Thyroid gland (tissue), 4 donors: Measurements from ENCODE around the gene BUB1B. TPM values are rescaled to one million over a fixed set of nuclear protein-coding genes. Genes with fewer than 3 reads are reported as not detected.
A peak's percentile ranks its signal among the peaks of the same experiment; 100 is the strongest.

ENCODE experiments used
- DNase-seq, 2 donors: peaks; one replicate each; pipeline ENCODE4 v3.0.0-alpha.2; 2019
- H3K27ac ChIP-seq, 3 donors: fragments of 200-600 bp; sonication (generic); 1 replicate in 2 of 3; 2 replicates in 1 of 3; pipeline ENCODE4 v1.5.1; 2016 to 2019; ENCODE audit warnings: mild to moderate bottlenecking in 1 of 3, moderate library complexity in 1 of 3
- H3K27me3 ChIP-seq: fragments of 200-600 bp; sonication (generic); one replicate; pipeline ENCODE4 v1.5.1; 2019
- H3K36me3 ChIP-seq, 2 donors: fragments of 200-600 bp; sonication (generic); one replicate each; pipeline ENCODE4 v1.5.1; 2016 to 2019
- H3K4me1 ChIP-seq, 2 donors: fragments of 200-600 bp; sonication (generic); one replicate each; pipeline ENCODE4 v1.5.1; 2017 to 2019
- H3K4me3 ChIP-seq, 3 donors: fragments of 200-600 bp; sonication (generic); replicated peaks in 1 of 3; 1 replicate in 2 of 3; 2 replicates in 1 of 3; pipeline ENCODE4 v1.5.1; 2016; ENCODE audit warnings: mild to moderate bottlenecking in 1 of 3
- H3K9me3 ChIP-seq: fragments of 200-600 bp; sonication (generic); one replicate; pipeline ENCODE4 v1.5.1; 2017
- POLR2A ChIP-seq, 2 donors: fragments of 450-650 bp; IDR thresholded peaks; one replicate each; pipeline ENCODE4 v1.6.1; 2017; ENCODE audit warnings: antibody characterized with exemption in 2 of 2, mild to moderate bottlenecking in 2 of 2, moderate library complexity in 1 of 2
- WGBS, 2 donors: methylation state at CpG; one replicate each; pipeline ENCODE4 v1.1.5; 2017; 5-methylcytosine and 5-hydroxymethylcytosine counted together
- intact Hi-C: fragments of 100-400 bp; cut with DNase I; formaldehyde crosslinking; loops from one replicate; pipeline ENCODE4 v1.15.1; 2023
- total RNA-seq, 4 donors: library from RNA; depleted of rRNA; stranded (reverse); fragments of >200 nt; gene quantifications; one replicate each; pipeline ENCODE4 v1.2.3, GENCODE V29; 2016
- TF ChIP-seq, protein P1 (sequence below), 6 experiments: fragments of 200-600 bp in 3 of 6; fragments of 450-650 bp in 3 of 6; sonication (generic) in 3 of 6; IDR thresholded peaks; one replicate each; pipeline ENCODE4 v1.5.1; 2016 to 2019; ENCODE audit warnings: antibody characterized with exemption in 6 of 6, mild to moderate bottlenecking in 2 of 6, inconsistent platforms in 1 of 6, moderate library complexity in 1 of 6

The BUB1B gene
- total RNA-seq, 4 donors from 2014 or later, result 0.20 to 3.7 (median 1.4) TPM

DNA sequence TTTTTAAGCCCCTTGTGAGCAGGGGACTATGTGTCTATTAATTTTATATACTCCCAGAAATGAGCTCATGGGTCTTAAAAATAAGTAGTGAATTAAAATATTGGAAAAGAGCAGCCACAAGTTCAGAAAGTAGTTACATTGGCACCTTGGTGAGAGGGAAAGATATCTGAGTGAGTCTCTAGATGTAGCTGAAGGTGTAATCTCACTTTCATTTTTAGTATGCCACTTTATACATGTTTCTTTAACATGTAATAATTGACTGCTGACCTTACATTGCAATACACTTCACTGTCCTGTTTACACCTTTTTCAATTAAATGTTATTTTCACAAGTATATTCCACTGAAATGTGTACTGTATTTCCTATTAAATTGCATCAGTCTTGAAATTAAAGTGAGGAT, 65.9 kb downstream of the BUB1B start:
- Histone ChIP-seq H3K36me3 (no peaks in the 10 kb centered on the region), H3K27ac (no peak overlapping the region), H3K9me3 (no peaks in the 10 kb centered on the region), H3K4me1 (peaks cover 0 to 3% of the 10 kb centered on the region in 2 donors), H3K27me3 (no peaks in the 10 kb centered on the region), H3K4me3 (no peak overlapping the region)
- no peak for TF ChIP-seq POLR2A (IDR thresholded peaks at IDR 0.05)
- TF ChIP-seq, protein P1, sequence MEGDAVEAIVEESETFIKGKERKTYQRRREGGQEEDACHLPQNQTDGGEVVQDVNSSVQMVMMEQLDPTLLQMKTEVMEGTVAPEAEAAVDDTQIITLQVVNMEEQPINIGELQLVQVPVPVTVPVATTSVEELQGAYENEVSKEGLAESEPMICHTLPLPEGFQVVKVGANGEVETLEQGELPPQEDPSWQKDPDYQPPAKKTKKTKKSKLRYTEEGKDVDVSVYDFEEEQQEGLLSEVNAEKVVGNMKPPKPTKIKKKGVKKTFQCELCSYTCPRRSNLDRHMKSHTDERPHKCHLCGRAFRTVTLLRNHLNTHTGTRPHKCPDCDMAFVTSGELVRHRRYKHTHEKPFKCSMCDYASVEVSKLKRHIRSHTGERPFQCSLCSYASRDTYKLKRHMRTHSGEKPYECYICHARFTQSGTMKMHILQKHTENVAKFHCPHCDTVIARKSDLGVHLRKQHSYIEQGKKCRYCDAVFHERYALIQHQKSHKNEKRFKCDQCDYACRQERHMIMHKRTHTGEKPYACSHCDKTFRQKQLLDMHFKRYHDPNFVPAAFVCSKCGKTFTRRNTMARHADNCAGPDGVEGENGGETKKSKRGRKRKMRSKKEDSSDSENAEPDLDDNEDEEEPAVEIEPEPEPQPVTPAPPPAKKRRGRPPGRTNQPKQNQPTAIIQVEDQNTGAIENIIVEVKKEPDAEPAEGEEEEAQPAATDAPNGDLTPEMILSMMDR (IDR thresholded peaks at IDR 0.05), result no peak
- intact Hi-C loops, result no loop called here
- no peak for DNase-seq

DNA sequence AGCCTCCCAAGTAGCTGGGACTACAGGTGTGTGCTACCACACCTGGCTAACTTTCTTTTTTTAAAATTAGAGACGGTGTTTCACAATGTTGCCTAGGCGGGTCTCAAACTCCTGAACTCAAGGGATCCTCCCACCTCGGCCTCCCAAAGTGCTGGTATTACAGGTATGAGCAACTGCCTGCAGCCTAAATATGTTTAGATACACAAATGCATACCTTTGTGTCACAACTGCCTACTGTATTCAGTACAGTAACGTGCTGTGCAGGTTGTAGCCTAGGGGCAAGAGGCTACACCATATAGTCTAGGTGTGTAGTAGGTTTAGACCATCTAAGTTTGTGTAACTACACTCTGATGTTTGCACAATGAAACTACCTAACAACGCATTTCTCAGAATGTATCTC, 68.4 kb downstream of the BUB1B start:
- DNase-seq, result no peak
- H3K4me3 ChIP-seq, result no peak overlapping the region
- TF ChIP-seq, protein P1 (IDR thresholded peaks at IDR 0.05), result no peak
- no peak for TF ChIP-seq POLR2A (IDR thresholded peaks at IDR 0.05)
- H3K36me3 ChIP-seq, result no peaks in the 10 kb centered on the region
- intact Hi-C loops, result no loop called here
- 99% methylated on average over 5 of the region's 5 CpGs for WGBS, 2 donors
- no peaks in the 10 kb centered on the region for H3K9me3 ChIP-seq
- H3K27ac ChIP-seq, result peak overlapping the region in 1 of 3 donors; percentile 24
- H3K4me1 ChIP-seq, result peaks cover 0 to 3% of the 10 kb centered on the region in 2 donors
- H3K27me3 ChIP-seq, result no peaks in the 10 kb centered on the region

GRCh38 chr15:40229956-40230355, 69.1 kb downstream of the BUB1B start:
- no peak overlapping the region for H3K4me3 ChIP-seq
- DNase-seq, result peak in 1 of 2 donors; percentile 57
- WGBS, 2 donors, result 97 to 100% methylated on average over 1 of the region's 1 CpG
- H3K4me1 ChIP-seq, result peaks cover 0 to 3% of the 10 kb centered on the region in 2 donors
- no peaks in the 10 kb centered on the region for H3K27me3 ChIP-seq
- no peaks in the 10 kb centered on the region for H3K9me3 ChIP-seq
- H3K27ac ChIP-seq, result peak overlapping the region in 2 of 3 donors; percentile 24 to 37
- H3K36me3 ChIP-seq, result no peaks in the 10 kb centered on the region
- intact Hi-C loops, result no loop called here
- TF ChIP-seq, protein P1 (IDR thresholded peaks at IDR 0.05), result no peak
- no peak for TF ChIP-seq POLR2A (IDR thresholded peaks at IDR 0.05)

- Histone ChIP-seq H3K27me3 (no peaks in the 10 kb centered on the region), H3K4me3 (no peak overlapping the region), H3K9me3 (no peaks in the 10 kb centered on the region), H3K4me1 (peaks cover 0 to 3% of the 10 kb centered on the region in 2 donors), H3K27ac (peak overlapping the region in 1 of 3 donors; percentile 43), H3K36me3 (no peaks in the 10 kb centered on the region)
- TF ChIP-seq POLR2A (IDR thresholded peaks at IDR 0.05), result no peak
- TF ChIP-seq, protein P1 (IDR thresholded peaks at IDR 0.05), result no peak
- peak; percentile 33 to 51 for DNase-seq
- WGBS, 2 donors, result 39 to 40% methylated on average over 4 to 6 of the region's 7 CpGs
- intact Hi-C loops, result no loop called here
These were observed 71.8 kb downstream of the BUB1B start for GRCh38 chr15:40232625-40233070.

DNA sequence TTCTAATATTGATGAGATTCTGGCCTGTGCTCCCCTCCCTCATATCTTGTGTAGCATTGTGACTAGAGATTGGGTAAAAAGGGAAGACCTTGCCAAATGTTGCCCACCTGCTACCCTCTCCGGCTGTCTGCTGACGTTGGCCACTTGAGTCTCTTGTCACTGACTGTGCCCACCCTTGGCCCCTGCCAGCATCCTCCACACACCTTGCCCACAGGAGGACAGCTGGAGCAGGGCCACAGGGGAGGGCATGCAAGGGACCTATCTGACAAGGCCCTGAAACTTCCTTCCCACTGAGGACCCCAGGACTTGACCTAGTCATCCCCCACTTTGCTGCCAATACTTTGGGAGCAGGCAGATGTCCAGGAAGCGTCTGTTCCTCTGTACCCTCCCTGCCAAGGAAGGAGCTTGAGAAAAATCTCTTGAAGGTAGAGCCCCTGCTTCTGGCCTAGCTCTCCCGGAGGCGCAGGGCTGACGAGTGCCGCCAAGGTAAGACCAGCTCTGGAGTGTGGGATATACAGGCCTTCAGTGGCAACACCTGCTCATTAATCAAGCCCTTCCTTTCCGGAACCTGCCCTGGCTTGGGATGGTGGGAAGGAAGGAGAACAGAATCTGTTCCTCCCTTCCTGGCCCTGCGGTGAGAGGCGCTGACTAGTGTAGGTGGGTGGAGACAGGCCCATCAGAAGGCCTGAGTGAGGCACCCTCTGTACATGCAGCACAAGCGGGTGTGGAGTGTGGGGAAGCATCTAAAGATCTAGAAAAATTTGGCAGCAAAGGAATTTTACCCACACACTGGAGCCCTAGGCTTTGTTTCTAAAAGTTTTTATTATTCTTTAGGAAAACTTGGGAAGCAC, 73.1 kb downstream of the BUB1B start:
- Histone ChIP-seq H3K36me3 (no peaks in the 10 kb centered on the region), H3K4me3 (no peak overlapping the region), H3K9me3 (no peaks in the 10 kb centered on the region), H3K4me1 (peaks cover 6 to 10% of the 10 kb centered on the region in 2 donors), H3K27me3 (no peaks in the 10 kb centered on the region), H3K27ac (no peak overlapping the region)
- WGBS, 2 donors, result 90 to 94% methylated on average over 11 of the region's 11 CpGs
- TF ChIP-seq, protein P1 (IDR thresholded peaks at IDR 0.05), result no peak
- no peak for TF ChIP-seq POLR2A (IDR thresholded peaks at IDR 0.05)
- intact Hi-C loops, result no loop called here
- no peak for DNase-seq
